ENCODE measurements around the gene PSMD8.
"Not testable (repeated sequence)": the region's sequence is repeated elsewhere in the genome, so short reads cannot be mapped to it uniquely, and the experiment has no call there.

The PSMD8 gene

GRCh38 chr19:38374332-38375097 lies at the start of gene PSMD8:
TSS of gene PSMD8 (plus strand) at chr19:38374571. CDS start at chr19:38374602, 31 bp downstream.
- Histone ChIP-seq H3K9me3 (ENCODE audit: control insufficient read depth in 1 of 2, low read length in 2 of 2) (no peaks in the 10 kb centered on the region), H3K9ac (ENCODE audit: low read depth in 1 of 2, low read length in 2 of 2) (peak within 1 kb of the TSS; percentile 73 to 97), H3K36me3 (ENCODE audit: control insufficient read depth in 1 of 2, insufficient read depth in 2 of 2, low read length in 2 of 2) (peaks cover 4 to 23% of the 10 kb centered on the region in 2 donors), H3K27ac (ENCODE audit: low read depth, low read length) (peak within 1 kb of the TSS; percentile 79), H3K27me3 (ENCODE audit: control insufficient read depth in 1 of 2, insufficient read depth in 2 of 2, low read length in 2 of 2) (no peaks in the 10 kb centered on the region), H3K4me3 (ENCODE audit: low read depth in 1 of 2, low read length in 2 of 2) (peak within 1 kb of the TSS; percentile 83 to 88), H3K4me1 (ENCODE audit: control insufficient read depth in 1 of 2, insufficient read depth in 2 of 2, low read length in 2 of 2) (peaks cover 13 to 25% of the 10 kb centered on the region in 2 donors)

- no peak overlapping the region for H3K9ac ChIP-seq (ENCODE audit: low read depth in 1 of 2, low read length in 2 of 2)
- H3K36me3 ChIP-seq (ENCODE audit: control insufficient read depth in 1 of 2, insufficient read depth in 2 of 2, low read length in 2 of 2), result peaks cover 2 to 25% of the 10 kb centered on the region in 2 donors
- no peak overlapping the region for H3K27ac ChIP-seq (ENCODE audit: low read depth, low read length)
- H3K4me3 ChIP-seq (ENCODE audit: low read depth in 1 of 2, low read length in 2 of 2), result no peak overlapping the region
- no peaks in the 10 kb centered on the region for H3K9me3 ChIP-seq (ENCODE audit: control insufficient read depth in 1 of 2, low read length in 2 of 2)
- H3K4me1 ChIP-seq (ENCODE audit: control insufficient read depth in 1 of 2, insufficient read depth in 2 of 2, low read length in 2 of 2), result peaks cover 0 to 4% of the 10 kb centered on the region in 2 donors
- H3K27me3 ChIP-seq (ENCODE audit: control insufficient read depth in 1 of 2, insufficient read depth in 2 of 2, low read length in 2 of 2), result no peaks in the 10 kb centered on the region
Observed at GRCh38 chr19:38326591-38326990, 47.8 kb upstream of the PSMD8 start.

GRCh38 chr19:38329651-38330050 lies 44.7 kb upstream of the PSMD8 start:
- Histone ChIP-seq H3K27me3 (ENCODE audit: control insufficient read depth in 1 of 2, insufficient read depth in 2 of 2, low read length in 2 of 2) (no peaks in the 10 kb centered on the region), H3K27ac (ENCODE audit: low read depth, low read length) (no peak overlapping the region), H3K9ac (ENCODE audit: low read depth in 1 of 2, low read length in 2 of 2) (no peak overlapping the region), H3K4me1 (ENCODE audit: control insufficient read depth in 1 of 2, insufficient read depth in 2 of 2, low read length in 2 of 2) (no peaks in the 10 kb centered on the region), H3K9me3 (ENCODE audit: control insufficient read depth in 1 of 2, low read length in 2 of 2) (no peaks in the 10 kb centered on the region), H3K4me3 (ENCODE audit: low read depth in 1 of 2, low read length in 2 of 2) (no peak overlapping the region), H3K36me3 (ENCODE audit: control insufficient read depth in 1 of 2, insufficient read depth in 2 of 2, low read length in 2 of 2) (peaks cover 2 to 25% of the 10 kb centered on the region in 2 donors)

GRCh38 chr19:38331728-38332127 lies 42.6 kb upstream of the PSMD8 start:
- no peak overlapping the region for H3K27ac ChIP-seq (ENCODE audit: low read depth, low read length)
- no peaks in the 10 kb centered on the region for H3K4me1 ChIP-seq (ENCODE audit: control insufficient read depth in 1 of 2, insufficient read depth in 2 of 2, low read length in 2 of 2)
- H3K9ac ChIP-seq (ENCODE audit: low read depth in 1 of 2, low read length in 2 of 2), result no peak overlapping the region
- peaks cover 0 to 17% of the 10 kb centered on the region in 2 donors for H3K36me3 ChIP-seq (ENCODE audit: control insufficient read depth in 1 of 2, insufficient read depth in 2 of 2, low read length in 2 of 2)
- no peak overlapping the region for H3K4me3 ChIP-seq (ENCODE audit: low read depth in 1 of 2, low read length in 2 of 2)
- H3K27me3 ChIP-seq (ENCODE audit: control insufficient read depth in 1 of 2, insufficient read depth in 2 of 2, low read length in 2 of 2), result no peaks in the 10 kb centered on the region
- H3K9me3 ChIP-seq (ENCODE audit: control insufficient read depth in 1 of 2, low read length in 2 of 2), result no peaks in the 10 kb centered on the region

- Histone ChIP-seq H3K9me3 (ENCODE audit: control insufficient read depth in 1 of 2, low read length in 2 of 2) (no peaks in the 10 kb centered on the region), H3K4me3 (ENCODE audit: low read depth in 1 of 2, low read length in 2 of 2) (no peak overlapping the region), H3K9ac (ENCODE audit: low read depth in 1 of 2, low read length in 2 of 2) (no peak overlapping the region), H3K4me1 (ENCODE audit: control insufficient read depth in 1 of 2, insufficient read depth in 2 of 2, low read length in 2 of 2) (peaks cover 4 to 7% of the 10 kb centered on the region in 2 donors), H3K27me3 (ENCODE audit: control insufficient read depth in 1 of 2, insufficient read depth in 2 of 2, low read length in 2 of 2) (no peaks in the 10 kb centered on the region), H3K27ac (ENCODE audit: low read depth, low read length) (no peak overlapping the region), H3K36me3 (ENCODE audit: control insufficient read depth in 1 of 2, insufficient read depth in 2 of 2, low read length in 2 of 2) (peaks cover 0 to 2% of the 10 kb centered on the region in 2 donors)
Observed at GRCh38 chr19:38333245-38333644, 41.1 kb upstream of the PSMD8 start.

GRCh38 chr19:38335949-38336637 lies 38.3 kb upstream of the PSMD8 start:
- peaks cover 4 to 11% of the 10 kb centered on the region in 2 donors for H3K4me1 ChIP-seq (ENCODE audit: control insufficient read depth in 1 of 2, insufficient read depth in 2 of 2, low read length in 2 of 2)
- peaks cover 0 to 2% of the 10 kb centered on the region in 2 donors for H3K36me3 ChIP-seq (ENCODE audit: control insufficient read depth in 1 of 2, insufficient read depth in 2 of 2, low read length in 2 of 2)
- H3K27me3 ChIP-seq (ENCODE audit: control insufficient read depth in 1 of 2, insufficient read depth in 2 of 2, low read length in 2 of 2), result no peaks in the 10 kb centered on the region
- H3K4me3 ChIP-seq (ENCODE audit: low read depth in 1 of 2, low read length in 2 of 2), result peak overlapping the region; percentile 93 to 98
- peak overlapping the region; percentile 99 for H3K27ac ChIP-seq (ENCODE audit: low read depth, low read length)
- H3K9me3 ChIP-seq (ENCODE audit: control insufficient read depth in 1 of 2, low read length in 2 of 2), result no peaks in the 10 kb centered on the region
- H3K9ac ChIP-seq (ENCODE audit: low read depth in 1 of 2, low read length in 2 of 2), result peak overlapping the region; percentile 92

- peaks cover 4 to 11% of the 10 kb centered on the region in 2 donors for H3K4me1 ChIP-seq (ENCODE audit: control insufficient read depth in 1 of 2, insufficient read depth in 2 of 2, low read length in 2 of 2)
- H3K27ac ChIP-seq (ENCODE audit: low read depth, low read length), result peak overlapping the region; percentile 99
- H3K9ac ChIP-seq (ENCODE audit: low read depth in 1 of 2, low read length in 2 of 2), result peak overlapping the region; percentile 92
- H3K36me3 ChIP-seq (ENCODE audit: control insufficient read depth in 1 of 2, insufficient read depth in 2 of 2, low read length in 2 of 2), result peaks cover 0 to 5% of the 10 kb centered on the region in 2 donors
- no peaks in the 10 kb centered on the region for H3K9me3 ChIP-seq (ENCODE audit: control insufficient read depth in 1 of 2, low read length in 2 of 2)
- peak overlapping the region; percentile 93 to 98 for H3K4me3 ChIP-seq (ENCODE audit: low read depth in 1 of 2, low read length in 2 of 2)
- no peaks in the 10 kb centered on the region for H3K27me3 ChIP-seq (ENCODE audit: control insufficient read depth in 1 of 2, insufficient read depth in 2 of 2, low read length in 2 of 2)
Observed at GRCh38 chr19:38336638-38337359, 37.6 kb upstream of the PSMD8 start.

GRCh38 chr19:38337360-38337653 lies 37.1 kb upstream of the PSMD8 start:
- Histone ChIP-seq H3K9ac (ENCODE audit: low read depth in 1 of 2, low read length in 2 of 2) (peak overlapping the region; percentile 44 to 58), H3K27ac (ENCODE audit: low read depth, low read length) (no peak overlapping the region), H3K9me3 (ENCODE audit: control insufficient read depth in 1 of 2, low read length in 2 of 2) (no peaks in the 10 kb centered on the region), H3K4me3 (ENCODE audit: low read depth in 1 of 2, low read length in 2 of 2) (peak overlapping the region; percentile 93 to 98), H3K27me3 (ENCODE audit: control insufficient read depth in 1 of 2, insufficient read depth in 2 of 2, low read length in 2 of 2) (no peaks in the 10 kb centered on the region), H3K36me3 (ENCODE audit: control insufficient read depth in 1 of 2, insufficient read depth in 2 of 2, low read length in 2 of 2) (peaks cover 0 to 5% of the 10 kb centered on the region in 2 donors), H3K4me1 (ENCODE audit: control insufficient read depth in 1 of 2, insufficient read depth in 2 of 2, low read length in 2 of 2) (peaks cover 4 to 11% of the 10 kb centered on the region in 2 donors)

- H3K4me3 ChIP-seq (ENCODE audit: low read depth in 1 of 2, low read length in 2 of 2); H3K9ac ChIP-seq (ENCODE audit: low read depth in 1 of 2, low read length in 2 of 2); H3K9me3 ChIP-seq (ENCODE audit: control insufficient read depth in 1 of 2, low read length in 2 of 2); H3K27ac ChIP-seq (ENCODE audit: low read depth, low read length); H3K27me3 ChIP-seq (ENCODE audit: control insufficient read depth in 1 of 2, insufficient read depth in 2 of 2, low read length in 2 of 2): not testable (repeated sequence)
- Histone ChIP-seq H3K36me3 (ENCODE audit: control insufficient read depth in 1 of 2, insufficient read depth in 2 of 2, low read length in 2 of 2) (peaks cover 0 to 11% of the 10 kb centered on the region in 2 donors), H3K4me1 (ENCODE audit: control insufficient read depth in 1 of 2, insufficient read depth in 2 of 2, low read length in 2 of 2) (peaks cover 4 to 11% of the 10 kb centered on the region in 2 donors)
Observed at GRCh38 chr19:38339011-38339410, 35.4 kb upstream of the PSMD8 start.

GRCh38 chr19:38340927-38341326 lies 33.4 kb upstream of the PSMD8 start:
- Histone ChIP-seq H3K27me3 (ENCODE audit: control insufficient read depth in 1 of 2, insufficient read depth in 2 of 2, low read length in 2 of 2) (no peaks in the 10 kb centered on the region), H3K9ac (ENCODE audit: low read depth in 1 of 2, low read length in 2 of 2) (no peak overlapping the region), H3K9me3 (ENCODE audit: control insufficient read depth in 1 of 2, low read length in 2 of 2) (no peaks in the 10 kb centered on the region), H3K4me3 (ENCODE audit: low read depth in 1 of 2, low read length in 2 of 2) (no peak overlapping the region), H3K4me1 (ENCODE audit: control insufficient read depth in 1 of 2, insufficient read depth in 2 of 2, low read length in 2 of 2) (peaks cover 4 to 11% of the 10 kb centered on the region in 2 donors), H3K36me3 (ENCODE audit: control insufficient read depth in 1 of 2, insufficient read depth in 2 of 2, low read length in 2 of 2) (peaks cover 0 to 19% of the 10 kb centered on the region in 2 donors), H3K27ac (ENCODE audit: low read depth, low read length) (no peak overlapping the region)
